ENCODE results near the gene CACNB2.

GRCh38 chr10:18298256-18298655 is 158.0 kb downstream of the CACNB2 start:
- TF ChIP-seq POLR2AphosphoS5 (IDR thresholded peaks at IDR 0.05), result no peak
- no peak for TF ChIP-seq CTCF (IDR thresholded peaks at IDR 0.05)

All from prostate gland (tissue), 2 donors.